ENCODE measurements around the gene TLE1.
"Not testable (repeated sequence)": the region's sequence is repeated elsewhere in the genome, so short reads cannot be mapped to it uniquely, and the experiment has no call there.

Gene TLE1

GRCh38 chr9:81717061-81717746 is 27.9 kb upstream of the TLE1 start:
- H3K9ac ChIP-seq (ENCODE audit: low read depth in 1 of 2, low read length in 2 of 2): no peak overlapping the region
- peaks cover 9 to 11% of the 10 kb centered on the region in 2 donors for H3K4me1 ChIP-seq (ENCODE audit: control insufficient read depth in 2 of 2, insufficient read depth in 2 of 2, low read length in 2 of 2)
- H3K36me3 ChIP-seq (ENCODE audit: control insufficient read depth in 2 of 2, insufficient read depth in 2 of 2, low read length in 2 of 2): no peaks in the 10 kb centered on the region
- H3K27ac ChIP-seq (ENCODE audit: low read depth in 2 of 2, low read length in 2 of 2): no peak overlapping the region
- H3K9me3 ChIP-seq (ENCODE audit: control insufficient read depth in 2 of 2, low read length in 2 of 2): no peaks in the 10 kb centered on the region
- H3K4me3 ChIP-seq (ENCODE audit: low read length in 2 of 2): no peak overlapping the region
- H3K27me3 ChIP-seq (ENCODE audit: control insufficient read depth in 2 of 2, insufficient read depth in 2 of 2, low read length in 2 of 2): no peaks in the 10 kb centered on the region

DNA sequence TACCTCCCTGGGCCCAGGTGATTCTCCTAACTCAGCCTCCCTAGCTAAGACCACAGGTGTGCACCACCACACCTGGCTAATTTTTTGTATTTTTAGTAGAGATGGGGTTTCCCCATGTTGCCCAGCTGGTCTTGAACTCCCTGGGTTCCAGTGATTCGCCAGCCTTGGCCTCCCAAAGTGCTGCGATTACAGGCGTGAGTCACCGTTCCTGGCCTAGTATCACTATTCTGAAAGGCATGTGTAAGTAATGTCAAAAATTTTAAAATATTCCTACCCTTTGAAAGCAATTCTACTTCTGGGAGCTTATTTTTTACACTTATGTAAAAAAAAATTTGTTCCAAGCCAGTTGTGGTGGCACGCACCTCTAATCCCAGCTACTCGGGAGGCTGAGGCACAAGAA is 27.1 kb upstream of the TLE1 start:
- Histone ChIP-seq H3K4me3 (ENCODE audit: low read length in 2 of 2) (no peak overlapping the region), H3K36me3 (ENCODE audit: control insufficient read depth in 2 of 2, insufficient read depth in 2 of 2, low read length in 2 of 2) (no peaks in the 10 kb centered on the region), H3K9me3 (ENCODE audit: control insufficient read depth in 2 of 2, low read length in 2 of 2) (no peaks in the 10 kb centered on the region), H3K9ac (ENCODE audit: low read depth in 1 of 2, low read length in 2 of 2) (no peak overlapping the region), H3K27ac (ENCODE audit: low read depth in 2 of 2, low read length in 2 of 2) (no peak overlapping the region), H3K4me1 (ENCODE audit: control insufficient read depth in 2 of 2, insufficient read depth in 2 of 2, low read length in 2 of 2) (peaks cover 9 to 11% of the 10 kb centered on the region in 2 donors), H3K27me3 (ENCODE audit: control insufficient read depth in 2 of 2, insufficient read depth in 2 of 2, low read length in 2 of 2) (no peaks in the 10 kb centered on the region)

DNA sequence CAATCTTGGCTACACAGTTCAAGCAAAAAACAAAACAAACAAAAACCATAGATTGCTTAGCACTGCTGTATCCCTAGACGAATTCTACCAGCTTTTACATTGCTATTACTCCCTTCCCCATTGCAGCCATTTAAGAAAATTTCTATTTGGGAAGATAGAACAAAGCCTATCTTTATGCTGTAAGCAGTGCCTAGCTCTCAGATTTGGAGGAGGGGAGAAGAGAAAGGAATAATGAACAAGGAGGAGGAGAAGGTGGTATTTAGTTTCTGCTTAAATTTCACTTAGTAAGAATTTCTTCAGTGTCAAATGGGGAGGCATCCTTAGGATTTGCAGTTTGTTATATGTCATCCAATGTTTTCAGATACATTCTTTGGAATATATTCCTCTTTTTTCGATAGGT is 16.2 kb upstream of the TLE1 start:
- Histone ChIP-seq H3K9me3 (ENCODE audit: control insufficient read depth in 2 of 2, low read length in 2 of 2) (no peaks in the 10 kb centered on the region), H3K27ac (ENCODE audit: low read depth in 2 of 2, low read length in 2 of 2) (no peak overlapping the region), H3K27me3 (ENCODE audit: control insufficient read depth in 2 of 2, insufficient read depth in 2 of 2, low read length in 2 of 2) (no peaks in the 10 kb centered on the region), H3K9ac (ENCODE audit: low read depth in 1 of 2, low read length in 2 of 2) (no peak overlapping the region), H3K4me3 (ENCODE audit: low read length in 2 of 2) (no peak overlapping the region), H3K4me1 (ENCODE audit: control insufficient read depth in 2 of 2, insufficient read depth in 2 of 2, low read length in 2 of 2) (no peaks in the 10 kb centered on the region), H3K36me3 (ENCODE audit: control insufficient read depth in 2 of 2, insufficient read depth in 2 of 2, low read length in 2 of 2) (no peaks in the 10 kb centered on the region)

DNA sequence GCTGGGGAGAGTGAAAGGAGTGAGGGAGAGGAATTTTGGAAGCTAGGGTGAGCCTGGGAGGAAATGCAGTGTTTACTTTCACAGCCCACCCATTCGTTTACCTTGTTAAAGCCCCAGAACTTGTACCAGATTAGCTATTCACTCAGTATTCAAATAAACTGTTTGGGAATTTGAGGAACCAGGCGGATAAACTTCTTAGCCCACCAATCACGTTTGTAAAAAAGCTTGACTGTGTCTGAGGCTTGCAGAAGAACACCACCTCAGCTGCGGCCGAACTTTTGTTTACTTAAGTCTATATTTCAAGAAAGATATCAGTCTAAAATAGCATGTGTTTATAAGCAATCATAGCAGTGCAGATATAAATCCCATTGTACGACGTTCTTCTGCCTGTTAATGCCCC is 5.2 kb upstream of the TLE1 start:
- H3K27me3 ChIP-seq (ENCODE audit: control insufficient read depth in 2 of 2, insufficient read depth in 2 of 2, low read length in 2 of 2): no peaks in the 10 kb centered on the region
- H3K4me1 ChIP-seq (ENCODE audit: control insufficient read depth in 2 of 2, insufficient read depth in 2 of 2, low read length in 2 of 2): peaks cover 0 to 9% of the 10 kb centered on the region in 2 donors
- H3K27ac ChIP-seq (ENCODE audit: low read depth in 2 of 2, low read length in 2 of 2): no peak overlapping the region
- H3K36me3 ChIP-seq (ENCODE audit: control insufficient read depth in 2 of 2, insufficient read depth in 2 of 2, low read length in 2 of 2): no peaks in the 10 kb centered on the region
- H3K4me3 ChIP-seq (ENCODE audit: low read length in 2 of 2): no peak overlapping the region
- no peaks in the 10 kb centered on the region for H3K9me3 ChIP-seq (ENCODE audit: control insufficient read depth in 2 of 2, low read length in 2 of 2)
- H3K9ac ChIP-seq (ENCODE audit: low read depth in 1 of 2, low read length in 2 of 2): no peak overlapping the region

GRCh38 chr9:81693671-81694378 is 4.5 kb upstream of the TLE1 start:
- no peak overlapping the region for H3K27ac ChIP-seq (ENCODE audit: low read depth in 2 of 2, low read length in 2 of 2)
- no peaks in the 10 kb centered on the region for H3K9me3 ChIP-seq (ENCODE audit: control insufficient read depth in 2 of 2, low read length in 2 of 2)
- H3K4me1 ChIP-seq (ENCODE audit: control insufficient read depth in 2 of 2, insufficient read depth in 2 of 2, low read length in 2 of 2): peaks cover 0 to 9% of the 10 kb centered on the region in 2 donors
- H3K36me3 ChIP-seq (ENCODE audit: control insufficient read depth in 2 of 2, insufficient read depth in 2 of 2, low read length in 2 of 2): no peaks in the 10 kb centered on the region
- no peaks in the 10 kb centered on the region for H3K27me3 ChIP-seq (ENCODE audit: control insufficient read depth in 2 of 2, insufficient read depth in 2 of 2, low read length in 2 of 2)
- no peak overlapping the region for H3K4me3 ChIP-seq (ENCODE audit: low read length in 2 of 2)
- no peak overlapping the region for H3K9ac ChIP-seq (ENCODE audit: low read depth in 1 of 2, low read length in 2 of 2)

DNA sequence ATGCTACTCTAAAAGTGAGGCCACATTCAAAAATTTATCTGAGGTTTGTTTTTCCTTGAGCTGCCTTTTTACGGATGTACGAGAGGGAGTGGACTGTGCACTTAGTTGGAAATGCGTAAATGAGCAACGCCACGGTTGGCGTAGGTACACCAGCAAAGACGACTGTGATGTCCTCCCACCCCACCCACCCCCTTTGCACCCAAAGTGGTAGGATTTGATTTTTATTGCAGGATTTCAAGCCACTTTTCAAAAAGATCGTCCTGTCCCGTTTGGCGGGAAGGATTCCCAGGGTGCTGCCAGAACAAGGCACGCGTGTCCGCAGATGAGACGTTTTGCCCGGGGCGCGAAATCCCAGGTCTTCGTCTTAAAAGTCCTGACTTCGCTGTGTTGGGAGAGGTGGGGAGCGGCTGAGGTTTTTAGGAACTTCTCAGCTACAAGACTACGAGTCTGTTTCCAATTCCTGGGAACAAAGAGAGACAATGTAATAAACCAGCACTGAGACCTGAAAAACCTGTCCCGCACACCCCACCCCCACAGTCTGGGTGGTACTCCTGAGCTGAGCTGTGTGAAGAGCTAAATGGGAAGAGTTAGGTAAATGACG is 1.0 kb upstream of the TLE1 start:
- Histone ChIP-seq H3K4me3 (ENCODE audit: low read length in 2 of 2) (peak overlapping the region; percentile 74 to 86), H3K9ac (ENCODE audit: low read depth in 1 of 2, low read length in 2 of 2) (peak overlapping the region; percentile 52 to 55), H3K27ac (ENCODE audit: low read depth in 2 of 2, low read length in 2 of 2) (peak overlapping the region; percentile 72 to 88), H3K4me1 (ENCODE audit: control insufficient read depth in 2 of 2, insufficient read depth in 2 of 2, low read length in 2 of 2) (peaks cover 11 to 25% of the 10 kb centered on the region in 2 donors), H3K36me3 (ENCODE audit: control insufficient read depth in 2 of 2, insufficient read depth in 2 of 2, low read length in 2 of 2) (no peaks in the 10 kb centered on the region), H3K27me3 (ENCODE audit: control insufficient read depth in 2 of 2, insufficient read depth in 2 of 2, low read length in 2 of 2) (no peaks in the 10 kb centered on the region), H3K9me3 (ENCODE audit: control insufficient read depth in 2 of 2, low read length in 2 of 2) (no peaks in the 10 kb centered on the region)

- peak overlapping the region; percentile 81 to 89 for H3K9ac ChIP-seq (ENCODE audit: low read depth in 1 of 2, low read length in 2 of 2)
Observed at GRCh38 chr9:81689093-81689342, 329 bp downstream of the TLE1 start.

DNA sequence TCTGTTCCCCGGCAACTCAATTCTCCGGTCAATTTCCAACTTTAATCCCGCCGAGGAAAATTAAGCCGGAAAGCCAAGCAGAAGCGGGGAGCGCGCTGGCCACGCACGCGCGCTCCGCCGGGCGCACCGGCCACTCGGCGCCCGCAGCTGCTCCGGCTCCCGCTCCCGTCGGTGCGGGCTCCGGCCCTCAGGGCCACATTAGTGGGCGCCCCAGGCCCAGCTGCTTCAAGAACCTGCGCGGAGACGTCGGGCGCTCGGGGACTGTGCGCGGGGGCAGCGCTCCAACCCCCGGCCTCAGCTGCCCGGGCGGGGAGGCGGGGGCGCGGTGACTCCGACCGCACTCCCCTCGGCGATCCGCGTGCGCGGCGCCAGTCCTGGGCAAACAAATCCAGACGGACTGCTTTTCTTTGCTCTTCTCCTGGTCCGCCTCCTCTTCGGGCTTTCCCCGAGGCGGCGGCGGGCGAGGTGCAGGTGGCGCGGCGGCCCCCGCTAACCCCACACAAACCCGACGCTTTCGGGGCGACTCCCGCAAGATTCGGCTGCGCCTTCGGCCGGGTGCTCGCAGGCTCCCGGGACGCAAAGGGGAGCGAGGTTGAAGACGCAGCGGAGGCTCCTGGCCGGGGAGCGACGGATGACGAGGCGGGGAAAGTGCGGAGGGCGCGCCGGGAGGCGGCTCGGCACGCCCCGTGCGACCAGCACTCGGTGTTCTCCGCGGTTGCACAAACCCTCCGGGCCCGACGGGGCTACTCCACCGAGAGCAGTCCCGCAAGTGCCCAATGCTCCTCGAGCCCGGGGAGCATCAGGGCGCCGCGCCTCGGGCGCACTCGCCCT is 870 bp downstream of the TLE1 start:
- peak overlapping the region; percentile 87 to 88 for H3K27ac ChIP-seq (ENCODE audit: low read depth in 2 of 2, low read length in 2 of 2)
- H3K4me3 ChIP-seq (ENCODE audit: low read length in 2 of 2): peak overlapping the region; percentile 78 to 89
- peaks cover 18 to 29% of the 10 kb centered on the region in 2 donors for H3K4me1 ChIP-seq (ENCODE audit: control insufficient read depth in 2 of 2, insufficient read depth in 2 of 2, low read length in 2 of 2)
- not testable (repeated sequence) for H3K9me3 ChIP-seq (ENCODE audit: control insufficient read depth in 2 of 2, low read length in 2 of 2); H3K27me3 ChIP-seq (ENCODE audit: control insufficient read depth in 2 of 2, insufficient read depth in 2 of 2, low read length in 2 of 2)
- peaks cover 0 to 11% of the 10 kb centered on the region in 2 donors for H3K36me3 ChIP-seq (ENCODE audit: control insufficient read depth in 2 of 2, insufficient read depth in 2 of 2, low read length in 2 of 2)
- peak overlapping the region; percentile 81 to 89 for H3K9ac ChIP-seq (ENCODE audit: low read depth in 1 of 2, low read length in 2 of 2)

More at GRCh38 chr9:81689093-81689342, 329 bp downstream of the TLE1 start:
- Histone ChIP-seq H3K4me1 (ENCODE audit: control insufficient read depth in 2 of 2, insufficient read depth in 2 of 2, low read length in 2 of 2) (peaks cover 16 to 26% of the 10 kb centered on the region in 2 donors), H3K27ac (ENCODE audit: low read depth in 2 of 2, low read length in 2 of 2) (peak overlapping the region; percentile 87 to 88), H3K4me3 (ENCODE audit: low read length in 2 of 2) (peak overlapping the region; percentile 78 to 89)
- not testable (repeated sequence) for H3K27me3 ChIP-seq (ENCODE audit: control insufficient read depth in 2 of 2, insufficient read depth in 2 of 2, low read length in 2 of 2); H3K9me3 ChIP-seq (ENCODE audit: control insufficient read depth in 2 of 2, low read length in 2 of 2); H3K36me3 ChIP-seq (ENCODE audit: control insufficient read depth in 2 of 2, insufficient read depth in 2 of 2, low read length in 2 of 2)

- Histone ChIP-seq H3K9ac (ENCODE audit: low read depth in 1 of 2, low read length in 2 of 2) (peak overlapping the region; percentile 70 to 81), H3K4me3 (ENCODE audit: low read length in 2 of 2) (peak overlapping the region; percentile 78 to 89), H3K4me1 (ENCODE audit: control insufficient read depth in 2 of 2, insufficient read depth in 2 of 2, low read length in 2 of 2) (peaks cover 23 to 32% of the 10 kb centered on the region in 2 donors), H3K36me3 (ENCODE audit: control insufficient read depth in 2 of 2, insufficient read depth in 2 of 2, low read length in 2 of 2) (peaks cover 0 to 12% of the 10 kb centered on the region in 2 donors), H3K27ac (ENCODE audit: low read depth in 2 of 2, low read length in 2 of 2) (peak overlapping the region; percentile 87 to 88), H3K27me3 (ENCODE audit: control insufficient read depth in 2 of 2, insufficient read depth in 2 of 2, low read length in 2 of 2) (no peaks in the 10 kb centered on the region), H3K9me3 (ENCODE audit: control insufficient read depth in 2 of 2, low read length in 2 of 2) (no peaks in the 10 kb centered on the region)
Observed at GRCh38 chr9:81687521-81688261, 1.7 kb downstream of the TLE1 start.

Measured in mucosa of rectum (tissue), 2 donors.